ENCODE data around the gene MROH8.
"Not testable (repeated sequence)": the region's sequence is repeated elsewhere in the genome, so short reads cannot be mapped to it uniquely, and the experiment has no call there.

The MROH8 gene

DNA sequence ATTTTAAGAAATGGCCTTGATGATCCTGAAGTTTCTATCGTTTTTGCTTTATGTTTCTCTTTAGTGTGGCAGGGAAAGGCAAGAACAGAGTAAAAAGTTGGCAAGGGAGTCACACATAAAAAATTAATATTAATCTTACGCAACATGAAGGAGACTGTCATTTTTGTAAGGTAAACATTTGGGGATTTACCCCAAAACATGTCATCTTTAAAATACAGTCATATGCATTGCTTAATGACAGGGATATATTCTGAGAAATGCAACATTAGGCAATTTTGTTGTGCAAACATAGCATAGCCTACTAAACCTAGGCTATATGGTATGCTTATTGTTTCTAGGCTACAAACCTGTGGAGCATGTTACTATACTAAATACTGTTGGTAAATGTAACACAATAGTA, 88.9 kb downstream of the MROH8 start:
- no peak for DNase-seq

DNA sequence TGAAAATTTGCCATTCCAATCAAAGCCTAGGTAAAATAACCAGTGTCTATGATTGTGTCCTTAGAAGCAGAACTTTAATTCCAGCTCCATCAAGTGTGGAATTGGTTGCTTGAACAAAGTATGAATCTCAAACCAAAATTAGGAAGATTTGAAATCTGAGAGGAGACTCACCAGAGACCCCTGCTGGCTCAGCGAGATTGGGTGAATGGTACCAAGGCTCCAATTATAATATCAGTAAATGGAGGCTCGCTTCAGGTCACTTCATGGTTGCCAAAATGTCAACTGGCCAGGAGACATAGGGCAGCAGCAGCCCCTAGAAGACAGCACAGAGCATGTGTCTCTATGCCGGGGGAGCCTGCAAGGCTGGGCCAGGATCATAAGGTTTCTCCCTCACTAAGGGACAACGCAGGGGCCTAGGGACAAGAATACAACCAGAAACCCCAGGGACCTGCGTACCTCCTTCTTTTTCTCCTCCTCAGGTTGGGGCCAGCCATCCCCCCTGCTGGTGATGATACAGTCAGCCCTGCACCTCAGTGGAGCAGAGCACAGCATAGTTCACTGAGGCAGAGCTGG, 97.5 kb downstream of the MROH8 start:
- no peak for DNase-seq

DNA sequence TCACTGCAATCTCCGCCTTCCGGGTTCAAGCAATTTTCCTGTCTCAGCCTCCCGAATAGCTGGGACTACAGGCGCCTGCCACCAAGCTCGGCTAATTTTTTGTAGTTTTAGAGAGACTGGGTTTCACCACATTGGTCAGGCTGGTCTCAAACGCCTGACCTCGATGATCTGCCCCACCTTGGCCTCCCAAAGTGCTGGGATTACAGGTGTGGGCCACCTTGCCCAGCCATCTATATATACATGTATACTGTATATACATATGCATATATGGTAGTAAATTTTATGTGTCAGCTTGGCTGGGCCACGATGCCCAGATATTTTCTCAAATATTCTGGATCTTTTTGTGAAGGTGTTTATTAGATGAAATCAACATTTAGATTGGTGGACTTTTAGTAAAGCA, 102.3 kb downstream of the MROH8 start:
- DNase-seq, result no peak

DNA sequence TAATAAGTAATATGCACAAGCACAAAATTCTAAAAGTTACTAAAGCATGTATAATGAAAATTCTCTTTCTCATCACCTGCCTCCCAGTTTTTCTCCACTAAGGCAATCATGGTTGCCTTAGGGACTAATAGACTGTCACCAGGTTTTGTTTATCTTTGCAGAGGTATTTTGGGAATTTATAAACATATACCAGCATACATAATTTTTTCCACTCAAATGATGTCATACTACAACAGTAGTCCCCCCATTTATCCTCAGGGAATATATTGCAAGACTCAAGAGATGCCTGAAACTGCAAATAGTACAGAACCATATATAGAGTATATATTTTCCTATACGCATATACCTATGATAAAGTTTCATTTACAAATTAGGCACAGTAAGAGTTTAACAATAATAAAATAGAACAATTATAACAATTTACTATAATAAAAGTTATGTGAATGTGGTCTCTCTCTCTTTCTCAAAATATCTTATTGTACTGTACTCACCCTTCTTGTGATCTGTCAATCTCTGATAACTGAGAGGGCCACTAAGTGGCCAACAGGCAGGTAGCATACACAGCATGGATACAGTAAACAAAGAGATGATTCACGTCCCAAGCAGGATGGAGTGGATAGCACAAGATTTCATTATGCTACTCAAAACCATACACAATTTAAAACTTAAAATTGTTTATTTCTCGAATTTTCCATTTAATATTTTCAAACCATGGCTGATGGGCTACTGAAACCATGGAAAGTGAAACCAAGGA, 103.2 kb downstream of the MROH8 start:
- no peak for DNase-seq

DNA sequence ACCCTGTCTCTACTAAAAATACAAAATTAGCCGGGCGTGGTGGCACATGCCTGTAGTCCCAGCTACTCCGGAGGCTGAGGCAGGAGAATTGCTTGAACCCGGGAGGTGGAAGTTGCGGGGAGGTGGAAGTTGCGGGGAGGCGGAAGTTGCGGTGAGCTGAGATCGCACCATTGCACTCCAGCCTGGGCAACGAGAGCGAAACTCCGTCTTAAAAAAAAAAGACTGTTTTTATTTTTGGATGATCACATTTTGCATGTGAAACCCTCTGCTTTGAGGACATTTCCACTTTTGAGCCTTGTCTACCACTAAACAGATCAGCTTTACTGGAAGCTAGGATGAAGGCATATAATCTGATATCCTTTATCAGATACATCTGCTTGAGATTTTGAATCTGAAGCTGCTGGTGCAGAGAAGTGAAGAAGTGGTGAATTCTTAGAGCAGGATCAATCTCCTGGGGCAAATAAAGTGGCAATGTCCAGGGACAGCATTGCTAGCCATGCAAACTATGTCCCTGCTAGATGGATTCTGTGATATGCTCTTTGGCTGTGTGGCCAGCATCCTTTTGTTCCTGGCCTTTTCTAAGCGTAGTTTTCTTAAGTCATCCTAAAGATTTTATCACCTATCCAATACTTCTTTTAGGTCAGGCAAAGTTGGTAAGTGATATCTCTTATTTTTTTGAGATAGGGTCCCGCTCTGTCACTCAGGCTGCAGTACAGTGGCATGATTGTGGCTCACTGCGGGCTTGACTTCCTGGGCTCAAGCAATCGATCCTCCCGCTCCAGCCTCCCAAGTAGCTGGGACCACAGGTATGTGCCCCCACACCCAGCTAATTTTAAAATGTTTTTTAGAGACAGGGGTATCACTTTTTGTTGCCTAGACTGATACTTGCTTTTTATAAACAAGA, 106.8 kb downstream of the MROH8 start:
- DNase-seq, result no peak

DNA sequence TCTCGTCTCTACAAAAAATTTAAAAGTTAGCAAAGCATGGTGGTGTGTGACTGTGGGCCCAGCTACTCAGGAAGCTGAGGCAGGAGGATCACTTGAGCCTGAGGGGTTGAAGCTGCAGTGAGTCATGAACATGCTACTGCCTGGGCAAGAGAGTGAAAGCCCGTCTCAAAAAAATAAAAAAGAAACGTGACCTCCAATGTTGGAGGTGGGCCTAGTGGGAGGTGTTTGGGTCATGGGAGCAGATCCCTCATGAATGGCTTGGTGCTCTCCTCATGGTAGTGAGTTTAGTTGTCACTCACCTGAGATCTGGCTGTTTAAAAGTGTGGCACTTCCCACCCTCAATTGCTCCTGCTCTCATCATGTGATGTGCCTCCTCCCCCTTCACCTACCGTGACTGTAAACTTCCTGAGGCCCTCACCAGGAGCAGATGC, 107.9 kb downstream of the MROH8 start:
- no peak for DNase-seq

DNA sequence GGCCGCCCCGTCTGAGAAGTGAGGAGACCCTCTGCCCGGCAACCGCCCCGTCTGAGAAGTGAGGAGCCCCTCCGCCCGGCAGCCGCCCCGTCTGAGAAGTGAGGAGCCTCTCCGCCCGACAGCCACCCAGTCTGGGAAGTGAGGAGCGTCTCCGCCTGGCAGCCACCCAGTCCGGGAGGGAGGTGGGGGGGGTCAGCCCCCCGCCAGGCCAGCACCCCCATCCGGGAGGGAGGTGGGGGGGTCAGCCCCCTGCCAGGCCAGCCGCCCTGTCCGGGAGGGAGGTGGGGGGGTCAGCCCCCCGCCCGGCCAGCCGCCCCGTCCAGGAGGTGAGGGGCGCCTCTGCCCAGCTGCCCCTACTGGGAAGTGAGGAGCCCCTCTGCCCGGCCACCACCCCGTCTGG, 109.8 kb downstream of the MROH8 start:
- not testable (repeated sequence) for DNase-seq

DNA sequence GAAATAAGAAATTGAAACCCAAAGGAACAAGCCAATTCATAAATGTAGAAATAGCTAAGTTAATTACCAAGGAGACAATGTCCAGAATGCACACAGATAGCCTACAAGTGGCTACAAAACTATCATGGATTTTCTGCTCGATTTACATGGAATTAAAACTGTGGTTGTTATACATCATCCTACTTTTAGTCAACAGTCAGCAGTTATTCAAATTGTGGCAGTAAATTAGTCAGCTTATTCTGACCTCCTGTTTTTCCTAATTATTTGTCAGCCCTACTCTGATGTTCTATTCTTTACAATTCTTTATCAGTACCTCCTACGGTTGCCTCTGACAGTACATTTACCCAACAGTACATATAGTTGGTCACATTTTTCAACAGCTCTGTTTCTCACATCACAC, 113.2 kb downstream of the MROH8 start:
- no peak for DNase-seq

DNA sequence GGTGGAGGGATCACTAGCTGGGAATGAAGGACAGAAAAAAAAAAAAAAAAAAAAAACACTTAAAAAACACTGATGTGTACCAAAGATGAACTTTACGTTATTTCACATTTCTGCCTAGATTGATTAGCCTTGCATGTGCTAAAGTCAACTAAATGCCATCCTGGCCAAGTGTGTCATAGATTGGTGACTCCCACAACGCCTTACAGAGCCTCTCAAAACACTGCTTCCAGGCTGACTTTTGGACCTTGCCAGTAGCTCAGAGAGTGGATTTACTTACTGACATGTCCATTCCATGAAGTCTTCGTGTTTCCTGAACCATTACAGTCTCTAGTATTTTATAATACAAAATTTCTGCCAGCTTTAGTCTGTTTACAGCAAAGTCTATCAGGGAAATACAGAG, 124.1 kb downstream of the MROH8 start:
- no peak for DNase-seq

DNA sequence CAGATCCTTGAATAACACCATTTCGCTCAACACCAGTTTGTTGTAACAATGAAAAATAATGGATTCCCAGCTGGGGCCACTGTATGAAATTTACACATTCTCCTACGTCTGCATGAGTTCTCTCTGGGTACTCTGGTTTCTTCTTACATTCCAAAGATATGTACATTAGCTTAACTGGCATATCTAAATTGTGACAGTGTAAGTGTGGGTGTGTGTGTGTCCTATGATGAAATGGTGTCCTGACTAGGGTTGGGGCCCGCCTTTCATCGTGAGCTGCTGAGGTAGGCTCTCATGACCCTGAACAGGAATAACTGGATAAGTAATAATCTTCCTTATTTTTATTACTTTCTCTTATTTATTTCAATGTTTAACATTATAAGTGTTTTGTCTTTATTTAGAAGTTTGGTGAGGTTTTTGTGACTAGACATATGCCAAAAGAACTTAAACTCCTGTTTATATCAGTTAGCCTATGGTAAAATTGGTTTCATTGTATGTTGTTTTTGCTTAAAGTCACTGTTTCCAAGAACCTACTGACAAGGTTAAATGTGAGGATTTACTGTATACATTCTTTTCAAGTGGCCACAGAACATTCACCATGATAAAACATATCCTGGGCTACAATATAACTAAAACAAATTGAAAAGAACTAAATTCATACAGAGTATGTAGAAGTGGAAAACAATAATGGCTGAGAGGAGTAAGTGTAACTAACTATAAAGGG, 126.0 kb downstream of the MROH8 start:
- DNase-seq, result no peak

Data from C1 segment of cervical spinal cord (tissue), 14 donors.